ENCODE data around the gene ANKS3. TPM values are rescaled to one million over a fixed set of nuclear protein-coding genes. Genes with fewer than 3 reads are reported as not detected.

Gene ANKS3
- total and polyA plus RNA-seq, 2 of the 8 experiments (the other 6 are each of a cell fraction or from before 2014, with no cell fraction given): 15.5 to 23.9 TPM

GRCh38 chr16:4700380-4700996 is 33.6 kb downstream of the ANKS3 start (continued):
- TF ChIP-seq, protein P1, sequence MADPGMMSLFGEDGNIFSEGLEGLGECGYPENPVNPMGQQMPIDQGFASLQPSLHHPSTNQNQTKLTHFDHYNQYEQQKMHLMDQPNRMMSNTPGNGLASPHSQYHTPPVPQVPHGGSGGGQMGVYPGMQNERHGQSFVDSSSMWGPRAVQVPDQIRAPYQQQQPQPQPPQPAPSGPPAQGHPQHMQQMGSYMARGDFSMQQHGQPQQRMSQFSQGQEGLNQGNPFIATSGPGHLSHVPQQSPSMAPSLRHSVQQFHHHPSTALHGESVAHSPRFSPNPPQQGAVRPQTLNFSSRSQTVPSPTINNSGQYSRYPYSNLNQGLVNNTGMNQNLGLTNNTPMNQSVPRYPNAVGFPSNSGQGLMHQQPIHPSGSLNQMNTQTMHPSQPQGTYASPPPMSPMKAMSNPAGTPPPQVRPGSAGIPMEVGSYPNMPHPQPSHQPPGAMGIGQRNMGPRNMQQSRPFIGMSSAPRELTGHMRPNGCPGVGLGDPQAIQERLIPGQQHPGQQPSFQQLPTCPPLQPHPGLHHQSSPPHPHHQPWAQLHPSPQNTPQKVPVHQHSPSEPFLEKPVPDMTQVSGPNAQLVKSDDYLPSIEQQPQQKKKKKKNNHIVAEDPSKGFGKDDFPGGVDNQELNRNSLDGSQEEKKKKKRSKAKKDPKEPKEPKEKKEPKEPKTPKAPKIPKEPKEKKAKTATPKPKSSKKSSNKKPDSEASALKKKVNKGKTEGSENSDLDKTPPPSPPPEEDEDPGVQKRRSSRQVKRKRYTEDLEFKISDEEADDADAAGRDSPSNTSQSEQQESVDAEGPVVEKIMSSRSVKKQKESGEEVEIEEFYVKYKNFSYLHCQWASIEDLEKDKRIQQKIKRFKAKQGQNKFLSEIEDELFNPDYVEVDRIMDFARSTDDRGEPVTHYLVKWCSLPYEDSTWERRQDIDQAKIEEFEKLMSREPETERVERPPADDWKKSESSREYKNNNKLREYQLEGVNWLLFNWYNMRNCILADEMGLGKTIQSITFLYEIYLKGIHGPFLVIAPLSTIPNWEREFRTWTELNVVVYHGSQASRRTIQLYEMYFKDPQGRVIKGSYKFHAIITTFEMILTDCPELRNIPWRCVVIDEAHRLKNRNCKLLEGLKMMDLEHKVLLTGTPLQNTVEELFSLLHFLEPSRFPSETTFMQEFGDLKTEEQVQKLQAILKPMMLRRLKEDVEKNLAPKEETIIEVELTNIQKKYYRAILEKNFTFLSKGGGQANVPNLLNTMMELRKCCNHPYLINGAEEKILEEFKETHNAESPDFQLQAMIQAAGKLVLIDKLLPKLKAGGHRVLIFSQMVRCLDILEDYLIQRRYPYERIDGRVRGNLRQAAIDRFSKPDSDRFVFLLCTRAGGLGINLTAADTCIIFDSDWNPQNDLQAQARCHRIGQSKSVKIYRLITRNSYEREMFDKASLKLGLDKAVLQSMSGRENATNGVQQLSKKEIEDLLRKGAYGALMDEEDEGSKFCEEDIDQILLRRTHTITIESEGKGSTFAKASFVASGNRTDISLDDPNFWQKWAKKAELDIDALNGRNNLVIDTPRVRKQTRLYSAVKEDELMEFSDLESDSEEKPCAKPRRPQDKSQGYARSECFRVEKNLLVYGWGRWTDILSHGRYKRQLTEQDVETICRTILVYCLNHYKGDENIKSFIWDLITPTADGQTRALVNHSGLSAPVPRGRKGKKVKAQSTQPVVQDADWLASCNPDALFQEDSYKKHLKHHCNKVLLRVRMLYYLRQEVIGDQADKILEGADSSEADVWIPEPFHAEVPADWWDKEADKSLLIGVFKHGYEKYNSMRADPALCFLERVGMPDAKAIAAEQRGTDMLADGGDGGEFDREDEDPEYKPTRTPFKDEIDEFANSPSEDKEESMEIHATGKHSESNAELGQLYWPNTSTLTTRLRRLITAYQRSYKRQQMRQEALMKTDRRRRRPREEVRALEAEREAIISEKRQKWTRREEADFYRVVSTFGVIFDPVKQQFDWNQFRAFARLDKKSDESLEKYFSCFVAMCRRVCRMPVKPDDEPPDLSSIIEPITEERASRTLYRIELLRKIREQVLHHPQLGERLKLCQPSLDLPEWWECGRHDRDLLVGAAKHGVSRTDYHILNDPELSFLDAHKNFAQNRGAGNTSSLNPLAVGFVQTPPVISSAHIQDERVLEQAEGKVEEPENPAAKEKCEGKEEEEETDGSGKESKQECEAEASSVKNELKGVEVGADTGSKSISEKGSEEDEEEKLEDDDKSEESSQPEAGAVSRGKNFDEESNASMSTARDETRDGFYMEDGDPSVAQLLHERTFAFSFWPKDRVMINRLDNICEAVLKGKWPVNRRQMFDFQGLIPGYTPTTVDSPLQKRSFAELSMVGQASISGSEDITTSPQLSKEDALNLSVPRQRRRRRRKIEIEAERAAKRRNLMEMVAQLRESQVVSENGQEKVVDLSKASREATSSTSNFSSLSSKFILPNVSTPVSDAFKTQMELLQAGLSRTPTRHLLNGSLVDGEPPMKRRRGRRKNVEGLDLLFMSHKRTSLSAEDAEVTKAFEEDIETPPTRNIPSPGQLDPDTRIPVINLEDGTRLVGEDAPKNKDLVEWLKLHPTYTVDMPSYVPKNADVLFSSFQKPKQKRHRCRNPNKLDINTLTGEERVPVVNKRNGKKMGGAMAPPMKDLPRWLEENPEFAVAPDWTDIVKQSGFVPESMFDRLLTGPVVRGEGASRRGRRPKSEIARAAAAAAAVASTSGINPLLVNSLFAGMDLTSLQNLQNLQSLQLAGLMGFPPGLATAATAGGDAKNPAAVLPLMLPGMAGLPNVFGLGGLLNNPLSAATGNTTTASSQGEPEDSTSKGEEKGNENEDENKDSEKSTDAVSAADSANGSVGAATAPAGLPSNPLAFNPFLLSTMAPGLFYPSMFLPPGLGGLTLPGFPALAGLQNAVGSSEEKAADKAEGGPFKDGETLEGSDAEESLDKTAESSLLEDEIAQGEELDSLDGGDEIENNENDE (IDR thresholded peaks at IDR 0.05; ENCODE audit: insufficient replicate concordance, low read length): no peak
- no peak for TF ChIP-seq SIN3A (conservative IDR thresholded peaks at IDR 0.05 in 1 of 2, IDR thresholded peaks at IDR 0.05 in 1 of 2; ENCODE audit: low read depth in 1 of 2, low read length in 2 of 2)
- TF ChIP-seq FOSL1 (IDR thresholded peaks at IDR 0.05; ENCODE audit: insufficient read depth, low read depth, low read length): no peak
- no peak for TF ChIP-seq CTCF (IDR thresholded peaks at IDR 0.05; ENCODE audit: control extremely low read depth in 1 of 3, insufficient read depth in 1 of 3, low read depth in 1 of 3, low read length in 3 of 3)
- TF ChIP-seq ATF2 (IDR thresholded peaks at IDR 0.05; ENCODE audit: low read length): no peak

All from H1 (cell line).